HG03432 (cell line): ENCODE data around the gene MROH2A.

ENCODE experiments used
- ATAC-seq: cut with Tn5 transposase; IDR thresholded peaks from one replicate; pipeline ENCODE4 v1.9.1; 2021; ENCODE audit warnings: mild to moderate bottlenecking, moderate library complexity; ENCODE audit not compliant: unreplicated experiment

MROH2A gene

DNA sequence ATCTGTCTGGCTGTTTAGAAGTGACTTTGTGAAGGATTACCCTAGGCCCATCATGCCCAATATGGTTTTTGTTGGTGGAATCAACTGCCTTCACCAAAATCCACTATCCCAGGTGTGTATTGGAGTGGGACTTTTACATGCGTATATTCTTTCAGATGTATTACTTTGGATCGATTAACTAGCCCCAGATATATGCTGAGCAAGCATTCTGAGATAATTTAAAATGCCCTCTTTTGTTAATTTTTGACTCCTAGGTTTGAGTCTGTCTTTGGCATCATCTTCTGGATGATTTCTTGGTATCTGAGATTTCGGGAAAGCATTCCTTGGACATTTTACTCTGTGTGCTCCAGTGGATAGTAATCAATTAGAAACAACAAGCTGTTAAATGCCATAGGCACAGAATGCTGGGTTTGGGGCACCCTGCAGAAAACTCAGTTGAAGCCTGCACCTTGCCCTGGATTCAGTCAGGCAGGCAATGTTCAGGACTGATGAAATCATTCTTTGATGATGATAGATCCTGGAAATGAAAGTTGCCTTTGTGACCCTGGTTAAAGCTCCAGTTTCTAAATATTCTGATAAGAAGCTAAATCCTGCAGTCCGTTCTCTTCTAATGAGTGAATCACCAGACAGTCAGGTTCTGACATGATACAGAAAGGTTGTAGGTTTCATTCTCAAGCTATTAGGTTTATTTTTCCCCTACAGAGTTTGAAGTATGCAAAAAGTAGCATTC is 16.9 kb upstream of the MROH2A start:
- ATAC-seq: no peak

DNA sequence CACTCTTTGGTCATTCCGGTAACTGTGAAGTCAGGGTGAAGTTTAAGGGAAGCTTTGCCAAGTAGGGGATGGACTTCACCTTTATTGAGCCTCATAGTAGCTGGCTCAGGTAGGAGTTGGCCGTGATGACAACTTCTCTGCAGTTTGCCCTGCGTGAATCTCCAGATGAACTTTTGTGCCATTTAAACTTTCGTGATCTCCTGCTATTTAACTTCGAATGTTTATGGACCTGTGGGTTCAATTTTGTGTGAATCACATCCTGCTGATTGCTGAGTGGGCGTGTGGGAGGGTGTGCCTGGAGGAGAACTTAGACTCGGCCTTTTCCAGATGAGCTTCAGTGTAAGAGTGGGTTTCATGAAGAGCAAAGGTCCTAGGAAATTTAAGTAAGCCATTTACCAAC is 13.9 kb upstream of the MROH2A start:
- ATAC-seq: no peak

DNA sequence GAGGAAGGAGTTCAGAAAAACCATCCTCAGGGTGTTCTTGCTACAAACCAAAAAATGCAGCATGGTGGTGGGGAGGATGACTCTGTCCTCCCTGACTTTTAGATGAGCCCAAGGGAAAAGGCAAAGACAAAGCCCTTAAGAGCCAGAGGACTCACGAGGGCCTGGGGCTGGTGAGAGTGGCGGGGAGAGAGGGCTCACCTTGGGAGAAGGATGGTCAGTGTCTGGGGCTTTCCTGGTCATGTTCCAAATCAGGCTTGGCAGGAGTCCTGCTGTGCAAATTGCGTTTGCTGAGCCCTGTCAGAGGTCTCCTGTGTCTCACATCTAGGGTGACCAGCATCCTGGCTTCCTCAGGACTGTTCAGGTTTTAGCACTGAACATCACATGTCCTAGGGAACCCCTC is 13.4 kb upstream of the MROH2A start:
- ATAC-seq: no peak

DNA sequence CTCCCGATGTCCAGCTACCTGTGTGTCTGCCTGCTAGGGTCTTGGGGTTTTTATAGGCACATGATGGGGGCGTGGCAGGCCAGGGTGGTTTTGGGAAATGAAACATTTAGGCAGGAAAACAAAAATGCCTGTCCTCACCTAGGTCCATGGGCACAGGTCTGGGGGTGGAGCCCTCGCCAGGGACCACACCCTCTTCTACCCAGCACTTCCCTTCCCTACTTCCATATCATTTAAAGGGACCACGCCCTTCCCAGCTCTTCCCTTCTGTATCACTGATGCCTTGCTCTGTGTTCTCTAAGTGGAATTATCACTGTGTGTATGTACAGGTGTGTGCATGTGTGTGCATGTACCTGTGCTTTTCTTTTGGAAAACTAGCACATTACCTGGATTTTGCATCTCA is 11.7 kb upstream of the MROH2A start:
- no peak for ATAC-seq

GRCh38 chr2:233768076-233768475 is 10.1 kb upstream of the MROH2A start:
- no peak for ATAC-seq

DNA sequence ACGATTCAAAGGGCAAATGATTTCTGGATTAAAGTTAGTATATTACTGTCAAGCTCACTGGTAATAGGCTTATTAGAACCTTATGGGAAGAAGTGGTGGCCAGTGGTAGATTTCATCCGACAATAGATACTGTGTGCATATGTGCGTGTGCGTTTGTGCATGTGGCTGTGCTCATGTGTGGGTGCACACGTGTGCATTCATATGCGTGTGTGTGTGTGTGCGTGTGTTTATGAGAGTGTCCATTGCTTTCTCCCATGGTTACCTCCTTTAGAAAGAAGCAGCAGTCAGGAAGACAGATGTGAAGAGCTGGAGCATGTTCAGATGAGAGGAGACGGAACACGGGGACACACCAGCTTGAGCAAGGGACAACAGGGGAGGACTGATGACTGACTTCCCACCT is 8.9 kb upstream of the MROH2A start:
- ATAC-seq: no peak

- no peak for ATAC-seq
These were observed 6.0 kb upstream of the MROH2A start for GRCh38 chr2:233772153-233772552.

GRCh38 chr2:233772583-233772982 is 5.5 kb upstream of the MROH2A start:
- ATAC-seq: no peak

- no peak for ATAC-seq
These were observed 4.3 kb upstream of the MROH2A start for GRCh38 chr2:233773854-233774253.

DNA sequence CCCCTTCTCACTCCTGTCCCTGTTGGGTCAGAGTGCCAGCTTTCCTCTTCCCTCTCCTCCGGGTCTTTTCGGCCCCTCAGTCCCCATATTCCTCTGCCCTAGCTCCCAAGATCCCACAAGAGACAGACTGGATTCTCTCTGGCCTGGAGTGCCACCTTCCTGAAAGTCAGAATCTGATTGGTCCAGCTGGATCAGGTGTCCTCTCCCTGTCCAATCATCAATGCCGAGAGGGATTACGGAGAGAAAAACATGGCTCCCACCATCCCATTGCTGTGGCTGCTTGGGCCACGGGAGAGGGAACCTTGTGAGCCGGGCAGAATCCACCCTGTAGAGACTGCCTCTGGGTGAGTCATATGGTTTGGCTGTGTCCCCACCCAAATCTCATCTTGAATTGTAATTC is 2.7 kb upstream of the MROH2A start:
- ATAC-seq: no peak

GRCh38 chr2:233779722-233780121 is 1.6 kb downstream of the MROH2A start:
- no peak for ATAC-seq

- ATAC-seq: no peak
These were observed 2.6 kb downstream of the MROH2A start for GRCh38 chr2:233780771-233781170.

DNA sequence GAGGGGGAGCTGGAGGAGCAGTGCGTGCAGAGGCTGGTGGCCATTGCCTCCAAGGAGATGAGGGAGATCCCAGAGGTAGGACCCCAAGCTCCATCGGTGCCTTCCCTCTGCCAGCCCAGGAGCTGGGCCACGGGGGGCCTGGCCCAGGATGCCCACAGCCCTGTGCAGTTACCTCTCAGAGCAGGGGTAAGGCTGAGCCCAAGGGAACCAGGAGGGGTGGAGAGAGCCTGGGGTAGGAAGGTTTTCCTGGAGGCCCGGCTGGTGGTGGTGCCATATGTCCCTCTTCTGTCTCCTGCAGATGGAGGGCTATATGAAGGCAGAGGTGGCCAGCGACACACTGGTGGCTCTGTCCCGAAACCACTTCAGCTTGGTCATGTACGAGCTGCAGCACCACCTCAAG is 11.4 kb downstream of the MROH2A start:
- no peak for ATAC-seq

DNA sequence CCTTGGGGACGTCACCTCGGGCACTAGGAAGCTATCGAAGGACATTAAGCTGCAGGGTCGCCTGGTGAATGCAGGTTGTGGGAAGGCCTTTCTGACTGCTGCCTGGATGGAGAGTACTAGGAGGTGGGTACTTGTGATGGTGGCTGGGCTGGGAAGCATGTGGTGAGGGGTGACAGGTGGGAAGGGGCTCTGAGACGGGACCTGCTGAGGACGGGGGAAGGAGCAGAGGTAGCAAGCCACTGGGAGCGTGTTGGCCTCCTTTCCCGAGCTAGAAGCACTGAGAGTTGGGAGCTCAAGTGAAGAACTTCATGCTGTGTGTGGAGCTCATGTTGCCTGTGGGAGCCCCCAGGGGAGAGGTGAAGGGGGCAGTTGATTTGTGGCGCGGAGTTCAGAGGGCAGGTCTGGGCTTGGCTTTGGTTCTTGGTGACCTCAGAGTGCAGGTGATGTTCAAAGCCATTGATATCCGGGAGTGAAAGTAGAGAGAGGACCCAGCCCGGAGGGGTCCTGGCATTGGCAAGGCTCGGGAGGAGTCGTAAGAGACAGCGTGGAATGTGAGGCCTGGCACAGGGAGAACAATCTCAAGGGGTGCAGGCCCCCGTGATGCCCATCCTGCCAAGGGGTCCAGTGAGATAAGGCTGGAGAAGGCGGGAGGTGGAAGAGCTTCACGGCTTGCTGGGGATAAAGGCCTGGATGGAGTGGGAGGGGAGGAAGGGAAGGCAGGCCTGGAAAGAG is 13.2 kb downstream of the MROH2A start:
- ATAC-seq: no peak

DNA sequence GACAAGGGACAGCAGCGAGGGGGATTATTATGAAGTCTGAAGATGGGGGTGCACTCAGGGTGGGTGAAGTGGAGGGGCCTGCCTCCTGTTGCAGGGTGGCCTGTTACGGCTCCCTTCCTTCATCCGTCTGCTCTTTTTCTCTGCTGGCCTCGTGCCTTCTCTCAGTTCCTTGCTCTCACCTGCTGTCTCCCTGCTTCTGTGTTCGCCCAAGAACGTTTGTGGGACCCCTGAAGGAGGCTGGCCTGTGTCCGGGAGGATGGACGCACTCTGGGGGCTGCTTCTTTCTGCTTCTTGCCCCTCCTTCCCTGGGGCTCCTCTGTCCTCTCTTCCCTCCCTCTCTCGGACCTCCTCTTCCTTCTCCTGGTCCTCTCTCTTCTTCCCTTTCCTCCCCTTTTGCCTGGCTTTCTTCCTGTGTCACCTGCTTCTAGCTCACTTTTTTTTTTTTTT is 13.8 kb downstream of the MROH2A start:
- ATAC-seq: no peak

- no peak for ATAC-seq
These were observed 14.6 kb downstream of the MROH2A start for GRCh38 chr2:233792720-233793119.

DNA sequence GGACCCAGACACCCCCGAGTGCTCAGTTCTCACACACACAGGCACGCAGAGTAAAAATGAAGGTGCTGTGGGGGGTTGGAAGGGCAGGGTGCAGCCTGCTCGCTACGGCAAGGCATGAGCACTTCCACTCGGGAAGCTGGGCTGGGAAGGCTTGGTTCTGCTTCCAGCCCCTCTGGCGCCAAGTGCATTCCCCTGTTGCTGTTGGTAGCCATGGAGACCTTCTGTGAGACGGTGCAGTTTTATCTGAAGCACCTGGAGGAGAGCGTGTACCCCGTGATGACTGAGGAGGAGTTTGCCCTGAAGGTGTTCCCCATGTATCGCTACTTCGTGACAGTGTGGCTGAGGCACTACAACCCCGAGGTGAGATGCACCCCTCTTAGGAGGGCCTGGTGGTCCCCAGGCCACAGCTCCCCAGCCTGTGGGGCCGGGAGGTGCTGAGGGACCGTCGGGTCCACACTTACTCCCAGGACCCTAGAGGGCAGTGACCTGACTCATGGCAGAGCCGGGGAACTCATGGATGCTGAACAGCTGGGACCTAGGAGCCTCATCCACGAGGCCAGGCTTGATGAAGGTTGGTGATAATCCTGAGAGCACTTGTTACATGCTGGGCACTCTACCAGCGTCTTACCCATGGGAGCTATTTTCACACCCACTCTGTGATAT is 15.5 kb downstream of the MROH2A start:
- no peak for ATAC-seq

DNA sequence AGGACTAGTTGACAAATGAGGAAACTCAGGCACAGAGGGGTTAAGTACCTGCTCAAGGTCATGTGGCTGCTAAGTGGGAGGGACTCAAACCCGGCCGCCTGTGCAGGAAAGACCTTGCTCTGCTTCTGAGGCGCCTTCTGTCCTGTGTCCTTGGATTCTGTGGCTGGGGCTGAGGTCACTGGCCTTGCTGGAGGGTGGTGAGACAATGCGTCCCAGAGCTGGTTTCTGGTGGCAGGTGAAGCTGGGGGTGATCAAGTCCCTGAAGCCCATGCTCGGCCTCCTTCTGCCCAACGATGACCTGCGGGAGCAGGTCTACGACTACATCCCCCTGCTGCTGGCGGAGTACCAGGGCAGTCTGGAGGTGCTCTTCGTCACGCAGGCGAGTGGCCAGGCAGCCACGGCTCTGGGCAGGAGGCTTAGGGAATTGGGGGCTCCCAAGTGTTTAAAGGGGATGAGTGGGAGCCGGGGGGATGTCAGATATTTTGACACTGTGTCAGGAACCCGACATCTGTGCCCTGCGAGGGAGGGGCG is 16.1 kb downstream of the MROH2A start:
- ATAC-seq: no peak

- no peak for ATAC-seq
These were observed 17.6 kb downstream of the MROH2A start for GRCh38 chr2:233795735-233796171.

DNA sequence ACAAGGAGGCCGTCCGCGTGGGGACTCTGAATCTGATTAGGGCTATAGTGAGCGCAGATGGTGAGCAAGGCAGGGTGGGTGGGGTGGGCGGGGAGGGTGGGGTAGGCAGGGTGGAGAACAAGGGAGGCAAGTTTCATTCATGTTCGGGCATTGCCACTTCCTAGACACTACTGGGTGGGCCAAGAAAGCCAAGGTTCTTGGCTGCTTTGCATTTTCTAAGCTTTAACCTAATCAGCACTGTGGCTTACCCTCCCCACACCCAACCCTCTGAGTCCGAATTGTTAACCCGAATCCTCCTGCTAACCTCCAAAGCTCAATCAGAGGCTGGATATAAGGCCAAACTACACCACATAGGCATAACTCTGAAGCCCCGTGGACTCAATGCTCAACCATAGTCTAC is 18.1 kb downstream of the MROH2A start:
- ATAC-seq: no peak

DNA sequence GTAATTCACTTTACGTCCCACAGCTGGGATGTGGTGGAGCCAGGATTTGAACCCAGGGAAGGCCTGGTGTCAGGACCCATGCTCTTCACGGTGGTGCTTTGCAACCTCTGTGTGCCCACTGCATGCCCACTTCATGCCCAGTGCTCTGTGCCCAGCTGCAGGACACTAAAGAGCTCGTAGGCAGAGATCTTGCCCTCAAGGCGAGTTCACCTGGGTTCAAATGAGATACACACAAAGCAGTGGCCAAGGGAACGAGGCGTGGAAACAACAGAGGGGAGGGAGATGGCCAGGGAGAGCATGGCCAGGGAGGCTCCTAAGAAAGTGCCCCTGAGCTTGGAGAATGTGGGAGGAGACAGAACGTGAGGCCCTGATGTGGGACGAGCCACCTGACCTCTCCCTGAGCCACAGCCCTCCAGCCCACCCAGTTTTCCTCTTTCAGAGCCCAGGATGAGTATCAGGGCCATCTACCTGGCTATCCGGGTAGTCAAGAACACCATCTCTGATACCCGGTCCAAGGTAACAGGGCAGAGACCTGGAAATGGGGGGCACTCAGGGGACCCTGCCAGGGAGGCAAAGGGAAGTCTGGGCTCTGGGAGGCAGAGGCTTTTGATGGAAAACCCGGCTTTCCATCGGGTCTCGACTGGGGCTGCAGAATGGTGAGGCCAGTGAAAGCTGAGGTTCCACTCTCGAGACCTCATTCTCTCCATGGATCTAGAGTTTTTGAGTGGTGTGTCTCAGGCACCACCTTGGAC is 20.4 kb downstream of the MROH2A start:
- ATAC-seq: no peak
